COLO668 (cell line): ENCODE data around the gene OR2V2.
A peak's percentile ranks its signal among the peaks of the same experiment; 100 is the strongest.
"Not testable (repeated sequence)": the region's sequence is repeated elsewhere in the genome, so short reads cannot be mapped to it uniquely, and the experiment has no call there.

Experiments
- DNase-seq: peaks from one replicate; lab custom pipeline; 2025; ENCODE audit not compliant: unreplicated experiment; lab: John Stamatoyannopoulos, UW

OR2V2 gene

GRCh38 chr5:181168595-181169118, 21.3 kb downstream of the OR2V2 start:
- DNase-seq = no peak

- DNase-seq = peak; percentile 22
Measured at GRCh38 chr5:181169459-181170236, 22.3 kb downstream of the OR2V2 start.

- DNase-seq = no peak
Measured at GRCh38 chr5:181170237-181170825, 22.9 kb downstream of the OR2V2 start.

DNA sequence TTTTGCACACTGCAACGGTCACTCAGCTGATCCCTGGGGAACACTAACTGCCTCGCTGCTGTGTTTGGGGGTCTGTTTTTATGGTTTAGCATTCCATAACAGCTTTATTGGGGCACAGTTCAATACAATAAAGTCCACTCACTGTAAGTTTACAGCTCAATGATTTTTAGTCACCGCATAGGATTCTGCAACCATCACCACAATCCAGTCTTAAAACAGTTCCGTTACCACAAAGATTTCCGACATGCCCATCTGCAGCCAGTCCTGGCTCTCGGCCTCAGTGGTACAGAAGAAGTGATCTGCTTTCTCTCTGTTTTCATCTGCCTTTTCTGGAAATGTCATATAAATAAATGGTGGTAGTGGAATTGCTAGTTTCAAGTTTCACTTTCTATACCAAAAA, 23.6 kb downstream of the OR2V2 start:
- no peak for DNase-seq

GRCh38 chr5:181171782-181172181, 24.4 kb downstream of the OR2V2 start:
- no peak for DNase-seq

- DNase-seq = no peak
Measured at GRCh38 chr5:181173027-181173419, 25.6 kb downstream of the OR2V2 start.

GRCh38 chr5:181173420-181174342, 26.3 kb downstream of the OR2V2 start:
- no peak for DNase-seq

- DNase-seq = no peak
Measured at GRCh38 chr5:181176254-181176952, 29.0 kb downstream of the OR2V2 start.

DNA sequence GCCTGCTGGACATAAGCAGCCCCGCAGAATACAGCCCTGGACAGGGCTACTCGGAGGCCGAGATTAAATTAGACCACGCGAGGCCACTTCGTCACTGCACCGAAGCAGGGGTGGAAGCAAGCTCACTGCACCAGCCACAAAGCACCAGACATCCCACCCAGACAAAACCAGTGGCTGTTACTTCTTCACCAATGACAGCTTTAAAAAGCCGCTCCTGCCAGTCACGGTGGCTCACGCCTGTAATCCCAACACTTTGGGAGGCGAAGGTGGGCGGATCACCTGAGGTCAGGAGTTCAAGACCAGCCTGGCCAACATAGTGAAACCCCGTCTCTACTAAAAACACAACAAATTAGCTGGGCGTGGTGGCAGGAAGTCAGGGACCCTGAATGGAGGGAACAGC, 30.2 kb downstream of the OR2V2 start:
- not testable (repeated sequence) for DNase-seq

DNA sequence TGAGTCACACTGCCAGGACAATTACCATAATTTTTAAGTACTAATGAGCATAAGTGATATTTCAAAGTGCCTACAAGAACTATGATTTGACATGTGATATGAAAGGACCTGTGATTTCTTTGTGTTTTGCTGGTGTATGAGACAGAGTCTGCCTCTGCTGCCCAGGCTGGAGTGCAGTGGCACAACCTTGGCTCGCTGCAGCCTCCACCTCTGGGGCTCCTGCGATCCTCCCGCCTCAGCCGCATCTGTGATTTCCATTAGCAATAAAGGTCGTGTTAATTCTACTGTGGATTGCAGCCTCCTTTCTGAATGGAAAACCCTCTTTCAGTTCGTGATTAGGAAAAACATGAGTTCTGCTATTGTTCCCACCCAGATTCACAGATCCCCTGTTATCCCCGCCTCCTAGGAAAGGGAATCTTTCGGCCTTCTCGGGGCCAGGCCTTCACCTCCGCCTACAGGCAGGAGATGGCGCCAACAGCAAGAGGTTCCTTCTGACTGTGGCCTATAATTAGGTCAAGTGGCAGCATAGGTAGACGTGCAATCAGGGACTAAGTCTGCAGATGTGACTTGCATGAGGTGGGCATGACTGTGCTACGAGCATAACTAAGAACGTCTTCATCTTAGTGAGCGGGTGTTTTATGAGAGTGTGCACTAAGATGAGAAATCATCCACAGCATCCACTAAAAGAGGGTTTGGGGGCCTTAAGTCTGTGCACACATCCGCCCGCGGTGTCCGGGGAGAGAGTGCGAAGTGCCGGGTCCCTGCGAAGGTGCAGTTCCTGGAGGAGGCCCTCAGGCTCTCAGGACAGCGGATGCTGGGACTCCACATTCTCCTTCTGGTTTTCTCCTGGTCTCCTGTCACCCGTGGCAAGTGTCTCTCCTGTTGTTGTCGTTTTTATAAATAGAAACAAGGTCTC, 34.5 kb downstream of the OR2V2 start:
- DNase-seq = no peak

- no peak for DNase-seq
Measured at GRCh38 chr5:181182651-181183050, 35.3 kb downstream of the OR2V2 start.

- no peak for DNase-seq
Measured at GRCh38 chr5:181184845-181185216, 37.4 kb downstream of the OR2V2 start.

DNA sequence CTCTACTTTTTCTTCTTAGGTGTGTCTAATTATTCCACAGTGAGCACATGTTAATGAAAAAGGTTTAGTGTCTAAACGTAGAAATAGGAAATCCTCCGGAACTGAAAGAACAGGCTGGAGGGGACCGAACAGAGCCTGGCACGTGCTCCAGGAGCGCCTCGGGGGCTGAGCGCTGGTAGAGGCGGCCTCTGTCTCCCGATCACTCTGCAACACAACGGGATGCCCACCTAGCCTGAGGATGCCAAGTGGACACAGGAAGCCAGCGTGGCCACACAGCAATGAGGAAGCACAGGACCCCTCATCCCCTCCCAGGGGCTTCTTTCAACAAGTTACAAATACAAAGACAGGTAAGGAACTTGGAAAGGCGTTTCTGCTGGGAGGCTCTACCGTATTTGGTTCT, 38.2 kb downstream of the OR2V2 start:
- DNase-seq = no peak

DNA sequence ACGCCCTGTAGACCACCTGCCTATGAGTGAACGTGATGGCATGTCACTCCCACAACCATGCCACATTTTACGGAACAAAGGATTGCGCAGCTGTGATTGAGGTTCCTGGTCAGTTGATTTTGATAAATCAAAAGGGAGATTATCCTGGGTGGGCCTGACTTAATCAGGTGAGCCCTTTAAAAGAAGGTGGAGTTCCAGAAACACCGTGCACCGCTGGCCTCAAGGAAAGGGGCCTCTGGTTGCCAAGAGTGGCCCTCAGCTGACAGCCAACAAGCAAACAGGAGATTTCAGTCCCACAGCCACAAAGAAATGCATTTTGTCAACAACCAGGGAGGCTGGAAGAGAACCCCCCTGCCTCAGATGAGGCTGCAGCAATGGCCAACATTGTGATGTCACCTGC, 38.6 kb downstream of the OR2V2 start:
- no peak for DNase-seq

- DNase-seq = no peak
Measured at GRCh38 chr5:181186986-181187499, 39.7 kb downstream of the OR2V2 start.

DNA sequence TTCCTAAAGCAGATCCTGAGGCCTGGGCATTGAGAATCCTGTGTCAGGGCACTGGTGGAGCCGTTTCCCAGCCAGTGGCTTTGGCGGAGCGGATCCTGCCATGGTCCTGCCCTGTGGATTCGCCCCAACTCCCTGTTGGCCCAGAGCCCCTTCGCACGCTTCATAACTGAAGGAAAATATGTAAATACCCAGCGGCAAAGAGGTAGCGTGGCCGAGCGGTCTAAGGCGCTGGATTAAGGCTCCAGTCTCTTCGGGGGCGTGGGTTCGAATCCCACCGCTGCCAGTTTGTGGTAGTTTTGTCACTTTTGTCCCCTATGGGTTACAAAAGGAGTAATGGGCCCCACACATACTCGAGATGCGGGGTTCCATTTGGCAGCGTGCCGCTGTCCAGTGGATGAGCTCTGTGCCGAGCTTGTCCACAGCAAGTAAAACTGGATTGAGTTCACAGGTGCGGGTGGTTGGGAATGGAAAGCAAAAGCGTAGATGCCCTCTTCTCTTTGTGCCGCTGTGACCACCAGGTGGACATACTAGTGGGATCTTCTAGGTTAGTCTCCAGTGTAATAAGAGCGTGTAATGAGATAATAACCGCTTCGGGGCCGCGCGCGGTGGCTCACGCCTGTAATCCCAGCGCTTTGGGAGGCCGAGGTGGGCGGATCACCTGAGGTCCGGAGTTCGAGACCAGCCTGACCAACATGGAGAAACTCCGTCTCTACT, 40.3 kb downstream of the OR2V2 start:
- DNase-seq = no peak

GRCh38 chr5:181188700-181189362, 41.4 kb downstream of the OR2V2 start:
- DNase-seq = no peak

DNA sequence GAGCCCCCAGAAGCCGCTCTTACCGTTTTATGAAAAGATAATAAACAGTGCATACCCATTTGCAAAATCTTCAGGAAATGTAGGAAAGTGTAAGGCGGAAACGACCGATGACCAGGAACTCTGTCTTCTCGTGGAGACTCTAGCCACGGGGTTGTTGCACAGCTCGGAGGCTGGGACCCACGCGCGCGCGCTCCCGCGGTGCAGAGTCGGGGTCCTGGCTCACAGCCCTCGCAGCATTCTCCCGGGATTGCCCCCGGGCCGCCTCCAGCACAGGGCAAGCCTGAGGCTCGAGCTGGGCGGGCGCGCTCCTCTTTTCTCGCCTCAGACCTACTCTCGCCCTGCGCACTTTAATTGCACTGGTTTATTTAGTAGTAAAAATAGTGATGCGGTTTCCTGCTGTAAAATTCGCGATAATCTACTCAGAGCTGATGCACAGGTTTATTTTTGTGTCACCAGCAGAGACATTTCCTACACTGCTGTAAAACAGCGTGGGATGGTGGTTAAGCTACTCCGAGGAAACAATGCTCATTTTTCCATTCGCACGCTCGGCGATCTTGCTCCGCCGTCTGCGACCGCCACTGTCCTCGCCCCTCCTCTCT, 42.1 kb downstream of the OR2V2 start:
- DNase-seq = no peak
